Neural progenitor cell (in vitro differentiated cells): ENCODE results near the gene SRSF1.

Source experiments
- EZH2 ChIP-seq: fragments of 200-600 bp; sonication (generic); IDR thresholded peaks from 2 replicates; pipeline ENCODE4 v1.6.1; 2017; ENCODE audit warnings: antibody characterized with exemption, mild to moderate bottlenecking, moderate library complexity
- EZH2phosphoT487 ChIP-seq: fragments of 200-600 bp; sonication (generic); IDR thresholded peaks from 2 replicates; pipeline ENCODE4 v1.6.1; 2017; ENCODE audit warnings: antibody characterized with exemption
- TF ChIP-seq, protein P1 (sequence below): fragments of 200-600 bp; sonication (generic); IDR thresholded peaks from 2 replicates; pipeline ENCODE4 v1.5.1; 2017; ENCODE audit warnings: antibody characterized with exemption, mild to moderate bottlenecking

- TF ChIP-seq, protein P1, sequence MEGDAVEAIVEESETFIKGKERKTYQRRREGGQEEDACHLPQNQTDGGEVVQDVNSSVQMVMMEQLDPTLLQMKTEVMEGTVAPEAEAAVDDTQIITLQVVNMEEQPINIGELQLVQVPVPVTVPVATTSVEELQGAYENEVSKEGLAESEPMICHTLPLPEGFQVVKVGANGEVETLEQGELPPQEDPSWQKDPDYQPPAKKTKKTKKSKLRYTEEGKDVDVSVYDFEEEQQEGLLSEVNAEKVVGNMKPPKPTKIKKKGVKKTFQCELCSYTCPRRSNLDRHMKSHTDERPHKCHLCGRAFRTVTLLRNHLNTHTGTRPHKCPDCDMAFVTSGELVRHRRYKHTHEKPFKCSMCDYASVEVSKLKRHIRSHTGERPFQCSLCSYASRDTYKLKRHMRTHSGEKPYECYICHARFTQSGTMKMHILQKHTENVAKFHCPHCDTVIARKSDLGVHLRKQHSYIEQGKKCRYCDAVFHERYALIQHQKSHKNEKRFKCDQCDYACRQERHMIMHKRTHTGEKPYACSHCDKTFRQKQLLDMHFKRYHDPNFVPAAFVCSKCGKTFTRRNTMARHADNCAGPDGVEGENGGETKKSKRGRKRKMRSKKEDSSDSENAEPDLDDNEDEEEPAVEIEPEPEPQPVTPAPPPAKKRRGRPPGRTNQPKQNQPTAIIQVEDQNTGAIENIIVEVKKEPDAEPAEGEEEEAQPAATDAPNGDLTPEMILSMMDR: no peak
- TF ChIP-seq EZH2 (no peak), EZH2phosphoT487 (no peak)
Observed at GRCh38 chr17:58051468-58051867, 44.4 kb upstream of the SRSF1 start.
